H1 (cell line): ENCODE data around the gene ZMPSTE24.
"Not testable (repeated sequence)": the region's sequence is repeated elsewhere in the genome, so short reads cannot be mapped to it uniquely, and the experiment has no call there.

Experiments
- BCL11A ChIP-seq, 2 experiments: IDR thresholded peaks; one replicate each; pipeline ENCODE4 v1.6.1; 2011; ENCODE audit warnings: low read depth in 2 of 2, low read length in 2 of 2, mild to moderate bottlenecking in 2 of 2
- EGR1 ChIP-seq: IDR thresholded peaks from 2 replicates; pipeline ENCODE4 v1.6.1; 2011; ENCODE audit warnings: low read depth, low read length, borderline replicate concordance
- EP300 ChIP-seq, 2 experiments: IDR thresholded peaks; 1 replicate in 1 of 2; 2 replicates in 1 of 2; pipeline ENCODE4 v1.6.1; 2011 to 2012; ENCODE audit warnings: low read depth in 2 of 2, low read length in 2 of 2, mild to moderate bottlenecking in 2 of 2, borderline replicate concordance in 1 of 2, inconsistent platforms in 1 of 2, moderate library complexity in 1 of 2
- HDAC6 ChIP-seq: IDR thresholded peaks from one replicate; pipeline ENCODE4 v1.7.1; 2012; ENCODE audit warnings: low read depth, mild to moderate bottlenecking, inconsistent platforms, low read length, moderate library complexity
- POLR2A ChIP-seq, 2 experiments: IDR thresholded peaks; 1 replicate in 1 of 2; 2 replicates in 1 of 2; pipeline ENCODE4 v1.6.1; 2011; ENCODE audit warnings: low read depth in 2 of 2, low read length in 2 of 2, mild to moderate bottlenecking in 2 of 2; ENCODE audit errors: control extremely low read depth in 1 of 2
- RFX5 ChIP-seq: IDR thresholded peaks from 2 replicates; pipeline ENCODE4 v1.6.1; 2011; ENCODE audit warnings: low read depth, low read length, improper control_type of control experiment, borderline replicate concordance
- TF ChIP-seq, protein P1 (sequence below), 3 experiments: IDR thresholded peaks; 1 replicate in 2 of 3; 2 replicates in 1 of 3; pipeline versions ENCODE4 v1.5.1 to v1.6.1; 2011; ENCODE audit warnings: low read length in 3 of 3, mild to moderate bottlenecking in 3 of 3, inconsistent platforms in 2 of 3, low read depth in 1 of 3, moderate library complexity in 1 of 3; ENCODE audit not compliant: insufficient read depth in 1 of 3; ENCODE audit errors: control extremely low read depth in 1 of 3

DNA sequence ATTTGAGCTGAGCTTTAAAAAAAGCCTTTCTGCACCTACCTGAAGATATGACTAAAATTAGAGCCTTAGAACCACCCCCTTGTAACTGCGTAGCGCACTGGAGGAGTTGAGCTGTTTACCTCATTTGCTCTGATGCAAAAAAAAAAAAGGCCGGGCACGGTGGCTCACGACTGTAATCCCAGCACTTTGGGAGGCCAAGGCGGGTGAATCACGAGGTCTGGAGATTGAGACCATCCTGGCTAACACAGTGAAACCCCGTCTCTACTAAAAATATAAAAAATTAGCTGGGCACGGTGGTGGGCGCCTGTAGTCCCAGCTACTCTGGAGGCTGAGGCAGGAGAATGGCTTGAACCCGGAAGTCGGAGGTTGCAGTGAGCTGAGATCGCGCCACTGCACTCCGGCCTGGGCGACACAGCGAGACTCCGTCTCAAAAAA lies 36.5 kb upstream of the ZMPSTE24 start:
- TF ChIP-seq HDAC6; EP300 (IDR thresholded peaks at IDR 0.05; ENCODE audit: borderline replicate concordance in 1 of 2, low read depth in 2 of 2, low read length in 2 of 2); BCL11A (IDR thresholded peaks at IDR 0.05; ENCODE audit: low read depth in 2 of 2, low read length in 2 of 2); POLR2A (IDR thresholded peaks at IDR 0.05; ENCODE audit: control extremely low read depth in 1 of 2, low read depth in 2 of 2, low read length in 2 of 2); RFX5; EGR1: not testable (repeated sequence)
- TF ChIP-seq, protein P1, sequence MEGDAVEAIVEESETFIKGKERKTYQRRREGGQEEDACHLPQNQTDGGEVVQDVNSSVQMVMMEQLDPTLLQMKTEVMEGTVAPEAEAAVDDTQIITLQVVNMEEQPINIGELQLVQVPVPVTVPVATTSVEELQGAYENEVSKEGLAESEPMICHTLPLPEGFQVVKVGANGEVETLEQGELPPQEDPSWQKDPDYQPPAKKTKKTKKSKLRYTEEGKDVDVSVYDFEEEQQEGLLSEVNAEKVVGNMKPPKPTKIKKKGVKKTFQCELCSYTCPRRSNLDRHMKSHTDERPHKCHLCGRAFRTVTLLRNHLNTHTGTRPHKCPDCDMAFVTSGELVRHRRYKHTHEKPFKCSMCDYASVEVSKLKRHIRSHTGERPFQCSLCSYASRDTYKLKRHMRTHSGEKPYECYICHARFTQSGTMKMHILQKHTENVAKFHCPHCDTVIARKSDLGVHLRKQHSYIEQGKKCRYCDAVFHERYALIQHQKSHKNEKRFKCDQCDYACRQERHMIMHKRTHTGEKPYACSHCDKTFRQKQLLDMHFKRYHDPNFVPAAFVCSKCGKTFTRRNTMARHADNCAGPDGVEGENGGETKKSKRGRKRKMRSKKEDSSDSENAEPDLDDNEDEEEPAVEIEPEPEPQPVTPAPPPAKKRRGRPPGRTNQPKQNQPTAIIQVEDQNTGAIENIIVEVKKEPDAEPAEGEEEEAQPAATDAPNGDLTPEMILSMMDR (IDR thresholded peaks at IDR 0.05; ENCODE audit: control extremely low read depth in 1 of 3, insufficient read depth in 1 of 3, low read depth in 1 of 3, low read length in 3 of 3) = not testable (repeated sequence)
